ENCODE measurements around the gene VEZT. TPM values are rescaled to one million over a fixed set of nuclear protein-coding genes. Genes with fewer than 3 reads are reported as not detected.

Gene VEZT
- total and polyA plus RNA-seq, 9 donors, result 31.2 to 67.7 (median 52.8) TPM

- H3K4me1 ChIP-seq (ENCODE audit: insufficient read depth), result peaks cover 4% of the 10 kb centered on the region
- no peak overlapping the region for H3K4me3 ChIP-seq
- no peaks in the 10 kb centered on the region for H3K27me3 ChIP-seq
- WGBS, 3 donors, result 53 to 56% (median 54%) methylated on average over 8 of the region's 8 CpGs
- H3K27ac ChIP-seq, result no peak overlapping the region
- no peak for DNase-seq
- no peaks in the 10 kb centered on the region for H3K9me3 ChIP-seq
- H3K36me3 ChIP-seq, result no peaks in the 10 kb centered on the region
- TF ChIP-seq EP300 (IDR thresholded peaks at IDR 0.05) (no peak), CTCF (IDR thresholded peaks at IDR 0.05) (no peak), POLR2A (IDR thresholded peaks at IDR 0.05) (no peak)
- intact Hi-C loops (cut with DNase I), result no loop called here
Measured at GRCh38 chr12:95248604-95249360, 31.2 kb downstream of the VEZT start.

GRCh38 chr12:95253386-95253785, 35.8 kb downstream of the VEZT start:
- no peaks in the 10 kb centered on the region for H3K9me3 ChIP-seq
- H3K4me1 ChIP-seq (ENCODE audit: insufficient read depth), result peaks cover 3% of the 10 kb centered on the region
- no peak for DNase-seq
- H3K36me3 ChIP-seq, result no peaks in the 10 kb centered on the region
- intact Hi-C loops (cut with DNase I), result no loop called here
- no peaks in the 10 kb centered on the region for H3K27me3 ChIP-seq
- no peak for TF ChIP-seq CTCF (IDR thresholded peaks at IDR 0.05)
- TF ChIP-seq POLR2A (IDR thresholded peaks at IDR 0.05), result no peak
- no peak for TF ChIP-seq EP300 (IDR thresholded peaks at IDR 0.05)
- H3K27ac ChIP-seq, result no peak overlapping the region
- no peak overlapping the region for H3K4me3 ChIP-seq

- intact Hi-C loops (cut with DNase I), result no loop called here
- Histone ChIP-seq H3K9me3 (no peaks in the 10 kb centered on the region), H3K27me3 (no peaks in the 10 kb centered on the region), H3K4me1 (ENCODE audit: insufficient read depth) (no peaks in the 10 kb centered on the region), H3K36me3 (no peaks in the 10 kb centered on the region), H3K27ac (no peak overlapping the region), H3K4me3 (no peak overlapping the region)
- WGBS, 3 donors, result 63 to 82% (median 68%) methylated on average over 3 of the region's 3 CpGs
- TF ChIP-seq EP300 (IDR thresholded peaks at IDR 0.05), result no peak
- TF ChIP-seq CTCF (IDR thresholded peaks at IDR 0.05), result no peak
- TF ChIP-seq POLR2A (IDR thresholded peaks at IDR 0.05), result no peak
- DNase-seq, result no peak
Measured at GRCh38 chr12:95257541-95257940, 39.9 kb downstream of the VEZT start.

GRCh38 chr12:95258151-95258550, 40.5 kb downstream of the VEZT start:
- Histone ChIP-seq H3K27ac (no peak overlapping the region), H3K36me3 (no peaks in the 10 kb centered on the region), H3K4me3 (no peak overlapping the region), H3K27me3 (no peaks in the 10 kb centered on the region), H3K9me3 (no peaks in the 10 kb centered on the region), H3K4me1 (ENCODE audit: insufficient read depth) (peaks cover under 1% of the 10 kb centered on the region)
- intact Hi-C loops (cut with DNase I), result no loop called here
- no peak for DNase-seq
- WGBS, 3 donors, result 94 to 98% (median 97%) methylated on average over 2 of the region's 2 CpGs
- no peak for TF ChIP-seq CTCF (IDR thresholded peaks at IDR 0.05)
- TF ChIP-seq POLR2A (IDR thresholded peaks at IDR 0.05), result no peak
- TF ChIP-seq EP300 (IDR thresholded peaks at IDR 0.05), result no peak

All from ovary (tissue), 9 donors.